Left lung (tissue), 10 donors: ENCODE measurements around the gene BLMH. TPM values are rescaled to one million over a fixed set of nuclear protein-coding genes. Genes with fewer than 3 reads are reported as not detected.

Experiments used
- ATAC-seq: fragments of 200-7000 bp; cut with Tn5 transposase; one replicate; pipeline ENCODE4 v1.9.1; 2020; ENCODE audit warnings: moderate library complexity
- DNase-seq, 4 donors: peaks; one replicate each; pipeline ENCODE4 v3.0.0-alpha.2; 2013 to 2020
- H3K27ac ChIP-seq, 2 donors: fragments of 200-600 bp; sonication (generic) in 1 of 2; one replicate each; pipeline versions ENCODE4 v1.5.0 to v1.8.0; 2020 to 2021
- H3K27me3 ChIP-seq, 2 donors: fragments of 200-600 bp; sonication (generic) in 1 of 2; one replicate each; pipeline versions ENCODE4 v1.5.0 to v1.8.0; 2020 to 2021
- H3K36me3 ChIP-seq, 2 donors: fragments of 200-600 bp; sonication (generic) in 1 of 2; one replicate each; pipeline versions ENCODE4 v1.5.0 to v1.8.0; 2020 to 2021
- H3K4me1 ChIP-seq, 2 donors: fragments of 200-600 bp; one replicate each; pipeline ENCODE4 v1.8.0; 2021
- H3K4me3 ChIP-seq, 2 donors: fragments of 200-600 bp; sonication (generic) in 1 of 2; one replicate each; pipeline versions ENCODE4 v1.5.0 to v1.8.0; 2020 to 2021; ENCODE audit warnings: mild to moderate bottlenecking in 1 of 2
- H3K9me3 ChIP-seq, 2 donors: fragments of 200-600 bp; sonication (generic) in 1 of 2; one replicate each; pipeline versions ENCODE4 v1.5.0 to v1.8.0; 2020 to 2021
- intact Hi-C, 2 donors: fragments of 100-400 bp; cut with DNase I; formaldehyde crosslinking; loops; one replicate each; pipeline versions ENCODE4 v1.11.2 to v1.14.2; 2022
- polyA plus RNA-seq, 6 donors: library from polyadenylated mRNA; unstranded; fragments of 120-200 nt; gene quantifications; one replicate each; pipeline ENCODE4 v1.2.1, GENCODE V29; 2013; ENCODE audit not compliant: insufficient read length in 6 of 6
- total RNA-seq, 2 donors: library from RNA; stranded (reverse); fragmentation: NEBNext Ultra II Directional; extraction: Animal tissue kit (Norgen Biotek cat#: 25700); gene quantifications; one replicate each; pipeline ENCODE4 v1.2.1, GENCODE V29; 2021
- TF ChIP-seq, protein P1 (sequence below), 2 donors: fragments of 200-600 bp; sonication (generic) in 1 of 2; IDR thresholded peaks; one replicate each; pipeline versions ENCODE4 v1.5.0 to v1.8.0; 2021; ENCODE audit warnings: antibody characterized with exemption in 2 of 2
- donor health status: DM: no; HTN: yes; CAD: no.
- donor health status: DM: no; HTN: no; CAD: no.

BLMH gene
- total and polyA plus RNA-seq, 8 donors, result 30.0 to 77.3 (median 68.8) TPM

- Histone ChIP-seq H3K4me3 (no peak overlapping the region), H3K27me3 (no peaks in the 10 kb centered on the region), H3K27ac (no peak overlapping the region), H3K4me1 (no peaks in the 10 kb centered on the region), H3K9me3 (no peaks in the 10 kb centered on the region), H3K36me3 (no peaks in the 10 kb centered on the region)
- no peak for DNase-seq
- TF ChIP-seq, protein P1, sequence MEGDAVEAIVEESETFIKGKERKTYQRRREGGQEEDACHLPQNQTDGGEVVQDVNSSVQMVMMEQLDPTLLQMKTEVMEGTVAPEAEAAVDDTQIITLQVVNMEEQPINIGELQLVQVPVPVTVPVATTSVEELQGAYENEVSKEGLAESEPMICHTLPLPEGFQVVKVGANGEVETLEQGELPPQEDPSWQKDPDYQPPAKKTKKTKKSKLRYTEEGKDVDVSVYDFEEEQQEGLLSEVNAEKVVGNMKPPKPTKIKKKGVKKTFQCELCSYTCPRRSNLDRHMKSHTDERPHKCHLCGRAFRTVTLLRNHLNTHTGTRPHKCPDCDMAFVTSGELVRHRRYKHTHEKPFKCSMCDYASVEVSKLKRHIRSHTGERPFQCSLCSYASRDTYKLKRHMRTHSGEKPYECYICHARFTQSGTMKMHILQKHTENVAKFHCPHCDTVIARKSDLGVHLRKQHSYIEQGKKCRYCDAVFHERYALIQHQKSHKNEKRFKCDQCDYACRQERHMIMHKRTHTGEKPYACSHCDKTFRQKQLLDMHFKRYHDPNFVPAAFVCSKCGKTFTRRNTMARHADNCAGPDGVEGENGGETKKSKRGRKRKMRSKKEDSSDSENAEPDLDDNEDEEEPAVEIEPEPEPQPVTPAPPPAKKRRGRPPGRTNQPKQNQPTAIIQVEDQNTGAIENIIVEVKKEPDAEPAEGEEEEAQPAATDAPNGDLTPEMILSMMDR (IDR thresholded peaks at IDR 0.05), result no peak
- ATAC-seq, result no peak
- intact Hi-C loops, result no loop called here
Observed at GRCh38 chr17:30302241-30302640, 10.5 kb upstream of the BLMH start.

- H3K36me3 ChIP-seq, result no peaks in the 10 kb centered on the region
- no peak overlapping the region for H3K4me3 ChIP-seq
- ATAC-seq (no peak), DNase-seq (no peak)
- intact Hi-C loops, result no loop called here
- no peak overlapping the region for H3K27ac ChIP-seq
- no peaks in the 10 kb centered on the region for H3K27me3 ChIP-seq
- TF ChIP-seq, protein P1 (IDR thresholded peaks at IDR 0.05), result no peak
- H3K4me1 ChIP-seq, result no peaks in the 10 kb centered on the region
- no peaks in the 10 kb centered on the region for H3K9me3 ChIP-seq
Observed at GRCh38 chr17:30300818-30301217, 9.1 kb upstream of the BLMH start.

DNA sequence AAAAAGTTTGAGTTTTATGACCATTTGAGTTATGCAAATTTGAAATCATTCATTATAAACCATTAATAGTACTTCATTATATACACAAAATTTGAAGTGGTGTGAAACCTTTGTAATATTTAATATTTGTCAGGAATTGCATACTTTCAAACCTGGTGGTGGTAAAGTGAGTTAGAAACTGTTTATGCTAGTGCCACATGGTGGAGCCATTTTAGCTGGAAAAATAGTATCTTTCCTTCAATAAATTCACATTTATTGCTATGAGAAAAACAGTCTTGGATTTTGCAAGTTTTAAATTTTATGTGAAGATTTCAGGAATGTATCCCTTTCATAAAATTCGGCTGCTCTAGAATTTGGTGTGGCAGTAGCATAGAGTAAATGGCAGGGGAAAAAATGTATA, 7.3 kb upstream of the BLMH start:
- Histone ChIP-seq H3K27me3 (no peaks in the 10 kb centered on the region), H3K4me3 (no peak overlapping the region), H3K4me1 (no peaks in the 10 kb centered on the region), H3K27ac (no peak overlapping the region), H3K36me3 (no peaks in the 10 kb centered on the region), H3K9me3 (no peaks in the 10 kb centered on the region)
- ATAC-seq, result no peak
- DNase-seq, result no peak
- TF ChIP-seq, protein P1 (IDR thresholded peaks at IDR 0.05), result no peak
- intact Hi-C loops, result no loop called here

DNA sequence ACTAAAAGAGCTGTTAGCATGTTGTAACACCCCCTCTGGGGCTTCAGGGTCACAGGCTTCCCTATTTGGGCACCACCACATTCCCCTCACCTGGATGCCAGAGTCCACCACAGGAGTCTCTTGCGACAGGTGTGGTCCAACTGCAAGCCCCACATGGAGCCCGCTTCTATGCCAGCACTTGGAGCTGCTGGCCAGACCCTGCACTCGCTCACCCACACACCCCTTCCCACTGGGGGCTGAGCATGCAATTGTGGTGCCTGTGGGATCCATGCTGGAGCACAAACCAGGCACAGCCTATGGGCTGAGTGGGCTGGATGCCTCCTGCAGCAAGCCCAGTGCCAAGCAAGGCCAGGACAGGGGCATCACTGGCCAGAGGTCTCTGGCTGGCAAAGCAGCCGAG, 6.0 kb upstream of the BLMH start:
- intact Hi-C loops, result no loop called here
- Histone ChIP-seq H3K27me3 (no peaks in the 10 kb centered on the region), H3K27ac (no peak overlapping the region), H3K4me1 (no peaks in the 10 kb centered on the region), H3K36me3 (no peaks in the 10 kb centered on the region), H3K9me3 (no peaks in the 10 kb centered on the region), H3K4me3 (no peak overlapping the region)
- DNase-seq (no peak), ATAC-seq (no peak)
- TF ChIP-seq, protein P1 (IDR thresholded peaks at IDR 0.05), result no peak

DNA sequence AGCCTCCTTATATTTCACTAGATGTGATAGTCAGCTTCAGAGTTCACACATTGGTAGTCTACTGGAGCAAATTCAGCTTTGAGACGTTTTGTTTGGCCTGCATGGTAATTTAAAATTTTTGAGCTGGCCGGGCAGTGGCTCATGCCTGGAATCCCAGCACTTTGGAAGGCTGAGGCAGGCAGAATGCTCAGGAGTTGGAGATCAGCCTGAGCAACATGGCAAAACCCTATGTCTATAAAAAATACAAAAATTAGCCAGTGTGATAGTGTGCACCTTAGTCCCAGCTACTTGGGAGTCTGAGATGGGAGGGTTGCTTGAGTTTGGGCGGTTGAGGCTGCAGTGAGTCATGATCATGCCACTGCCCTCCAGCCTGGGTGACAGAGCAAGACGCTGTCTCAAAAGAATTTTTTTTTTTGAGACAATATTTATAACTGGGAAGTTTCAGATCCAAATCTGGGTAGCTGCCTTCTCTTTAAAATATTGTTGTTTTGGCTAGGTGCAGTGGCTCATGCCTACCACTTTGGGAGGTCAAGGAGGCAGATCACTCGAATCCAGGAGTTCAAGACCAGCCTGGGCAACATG, 4.8 kb upstream of the BLMH start:
- Histone ChIP-seq H3K4me3 (no peak overlapping the region), H3K27ac (no peak overlapping the region), H3K4me1 (no peaks in the 10 kb centered on the region), H3K27me3 (peaks cover 0 to 10% of the 10 kb centered on the region in 2 donors), H3K9me3 (no peaks in the 10 kb centered on the region), H3K36me3 (no peaks in the 10 kb centered on the region)
- intact Hi-C loops, result no loop called here
- ATAC-seq (no peak), DNase-seq (no peak)
- TF ChIP-seq, protein P1 (IDR thresholded peaks at IDR 0.05), result no peak
